Measurements from ENCODE around the gene PTPRD. TPM values are rescaled to one million over a fixed set of nuclear protein-coding genes. Genes with fewer than 3 reads are reported as not detected.

The PTPRD gene
- total RNA-seq, 1 donor from 2014 or later, result 109 TPM

GRCh38 chr9:8812888-8813287 lies 1799.9 kb downstream of the PTPRD start:
- H3K36me3 Mint-ChIP-seq, result peaks cover 3% of the 10 kb centered on the region
- peak overlapping the region; percentile 28 for H3K27ac Mint-ChIP-seq
- DNase-seq (ENCODE audit: low spot score in 2 of 2, unreplicated experiment in 2 of 2), result no peak
- H3K4me3 Mint-ChIP-seq, result no peak overlapping the region
- TF ChIP-seq CTCF (IDR thresholded peaks at IDR 0.05; ENCODE audit: unreplicated experiment), result no peak
- peaks cover 24% of the 10 kb centered on the region for H3K4me1 Mint-ChIP-seq
- H3K27me3 Mint-ChIP-seq (ENCODE audit: low read depth), result no peaks in the 10 kb centered on the region
- H3K9me3 Mint-ChIP-seq, result no peaks in the 10 kb centered on the region

- DNase-seq (ENCODE audit: low spot score in 2 of 2, unreplicated experiment in 2 of 2), result no peak
- no peak overlapping the region for H3K27ac Mint-ChIP-seq
- no peaks in the 10 kb centered on the region for H3K27me3 Mint-ChIP-seq (ENCODE audit: low read depth)
- peaks cover 6% of the 10 kb centered on the region for H3K4me1 Mint-ChIP-seq
- no peak overlapping the region for H3K4me3 Mint-ChIP-seq
- no peak for TF ChIP-seq CTCF (IDR thresholded peaks at IDR 0.05; ENCODE audit: unreplicated experiment)
- no peaks in the 10 kb centered on the region for H3K9me3 Mint-ChIP-seq
- H3K36me3 Mint-ChIP-seq, result peaks cover 3% of the 10 kb centered on the region
These were observed 1803.1 kb downstream of the PTPRD start for GRCh38 chr9:8809741-8810140.

GRCh38 chr9:8806150-8806549 lies 1806.7 kb downstream of the PTPRD start:
- no peak for DNase-seq (ENCODE audit: low spot score in 2 of 2, unreplicated experiment in 2 of 2)
- no peaks in the 10 kb centered on the region for H3K4me1 Mint-ChIP-seq
- H3K27me3 Mint-ChIP-seq (ENCODE audit: low read depth), result no peaks in the 10 kb centered on the region
- no peaks in the 10 kb centered on the region for H3K36me3 Mint-ChIP-seq
- H3K4me3 Mint-ChIP-seq, result no peak overlapping the region
- H3K27ac Mint-ChIP-seq, result no peak overlapping the region
- TF ChIP-seq CTCF (IDR thresholded peaks at IDR 0.05; ENCODE audit: unreplicated experiment), result no peak
- no peaks in the 10 kb centered on the region for H3K9me3 Mint-ChIP-seq

GRCh38 chr9:8804613-8805012 lies 1808.2 kb downstream of the PTPRD start:
- Mint-ChIP-seq H3K4me3 (no peak overlapping the region), H3K9me3 (no peaks in the 10 kb centered on the region), H3K27ac (no peak overlapping the region), H3K27me3 (ENCODE audit: low read depth) (no peaks in the 10 kb centered on the region), H3K36me3 (no peaks in the 10 kb centered on the region), H3K4me1 (peaks cover 11% of the 10 kb centered on the region)
- no peak for TF ChIP-seq CTCF (IDR thresholded peaks at IDR 0.05; ENCODE audit: unreplicated experiment)
- DNase-seq (ENCODE audit: low spot score in 2 of 2, unreplicated experiment in 2 of 2), result no peak

GRCh38 chr9:8802242-8802641 lies 1810.6 kb downstream of the PTPRD start:
- no peak for DNase-seq (ENCODE audit: low spot score in 2 of 2, unreplicated experiment in 2 of 2)
- no peak overlapping the region for H3K4me3 Mint-ChIP-seq
- peak overlapping the region; percentile 11 for H3K27ac Mint-ChIP-seq
- no peaks in the 10 kb centered on the region for H3K27me3 Mint-ChIP-seq (ENCODE audit: low read depth)
- TF ChIP-seq CTCF (IDR thresholded peaks at IDR 0.05; ENCODE audit: unreplicated experiment), result no peak
- no peaks in the 10 kb centered on the region for H3K36me3 Mint-ChIP-seq
- H3K4me1 Mint-ChIP-seq, result peaks cover 22% of the 10 kb centered on the region
- H3K9me3 Mint-ChIP-seq, result no peaks in the 10 kb centered on the region

- Mint-ChIP-seq H3K4me1 (peaks cover 22% of the 10 kb centered on the region), H3K27ac (peak overlapping the region; percentile 84), H3K4me3 (no peak overlapping the region), H3K27me3 (ENCODE audit: low read depth) (no peaks in the 10 kb centered on the region), H3K36me3 (no peaks in the 10 kb centered on the region), H3K9me3 (no peaks in the 10 kb centered on the region)
- no peak for TF ChIP-seq CTCF (IDR thresholded peaks at IDR 0.05; ENCODE audit: unreplicated experiment)
- no peak for DNase-seq (ENCODE audit: low spot score in 2 of 2, unreplicated experiment in 2 of 2)
These were observed 1812.6 kb downstream of the PTPRD start for GRCh38 chr9:8800196-8800595.

Measured in mesothelial cell of epicardium (in vitro differentiated cells).